GM12878 (cell line): Measurements from ENCODE around the gene CDC42BPA. TPM values are rescaled to one million over a fixed set of nuclear protein-coding genes. Genes with fewer than 3 reads are reported as not detected.

ENCODE experiments used
- ATAC-seq: fragments of 200-7000 bp; cut with Tn5 transposase; 3 replicates; pipeline ENCODE4 v1.9.1; 2020; ENCODE audit warnings: mild to moderate bottlenecking, moderate library complexity
- BruUV-seq: library from RNA; stranded (reverse); fragments of 400-500 nt; replicated peaks from 2 replicates; lab custom pipeline; 2021; lab: Mats Ljungman, UMichigan
- CTCF ChIA-PET: fragments of 300-600 bp; sonication (Branson Sonifier 250); formaldehyde crosslinking; extraction: SDS; loops from one replicate; lab custom pipeline; 2021; ENCODE audit warnings: inconsistent platforms; lab: Yijun Ruan, JAX
- POLR2A ChIA-PET: fragments of 350-600 bp; formaldehyde crosslinking; extraction: SDS; loops from one replicate; lab custom pipeline; 2021; ENCODE audit warnings: inconsistent platforms; lab: Charles Lee
- RAD21 ChIA-PET: fragments of 300-600 bp; sonication (Branson Sonifier 250); formaldehyde crosslinking; loops from one replicate; lab custom pipeline; 2023; ENCODE audit warnings: antibody characterized with exemption; ENCODE audit not compliant: unreplicated experiment; lab: Charles Lee
- SMC1A ChIA-PET: fragments of 300-600 bp; sonication (Branson Sonifier 250); formaldehyde crosslinking; loops from one replicate; lab custom pipeline; 2023; ENCODE audit not compliant: unreplicated experiment, uncharacterized antibody; lab: Charles Lee
- DNase-seq: peaks from one replicate; pipeline ENCODE4 v3.0.0-alpha.2; 2011; ENCODE audit warnings: low read depth, low spot score
- FAIRE-seq: peaks from 3 replicates; lab custom pipeline; 2011; peaks lifted over from hg19 to GRCh38; lab: Jason Lieb, UNC
- H2AFZ ChIP-seq: 2 replicates; pipeline ENCODE4 v1.6.0; 2011; ENCODE audit warnings: low read depth, low read length, control low read depth; ENCODE audit not compliant: control insufficient read depth
- H3K27ac ChIP-seq: 2 replicates; pipeline ENCODE4 v1.5.1; 2011; ENCODE audit warnings: control low read depth; ENCODE audit not compliant: control insufficient read depth, insufficient read depth
- H3K27me3 ChIP-seq, 2 experiments: replicated peaks in 1 of 2; 2 replicates each; pipeline versions ENCODE4 v1.6.0 to v1.6.1; 2011; ENCODE audit warnings: low read length in 1 of 2; ENCODE audit not compliant: control insufficient read depth in 2 of 2, insufficient read depth in 2 of 2
- H3K36me3 ChIP-seq, 2 experiments: 2 replicates each; pipeline ENCODE4 v1.5.1; 2011; ENCODE audit warnings: low read length in 1 of 2; ENCODE audit not compliant: control insufficient read depth in 2 of 2, insufficient read depth in 2 of 2
- H3K4me1 ChIP-seq: 2 replicates; pipeline ENCODE4 v1.6.1; 2011; ENCODE audit warnings: mild to moderate bottlenecking, low read length, moderate library complexity, mixed read lengths; ENCODE audit not compliant: control insufficient read depth, insufficient read depth
- H3K4me2 ChIP-seq: 2 replicates; pipeline ENCODE4 v1.6.0; 2011; ENCODE audit warnings: control low read depth; ENCODE audit not compliant: control insufficient read depth, insufficient read depth
- H3K4me3 ChIP-seq: fragments of 200-600 bp; sonication (generic); 2 replicates; pipeline ENCODE4 v1.5.1; 2016
- H3K79me2 ChIP-seq: 2 replicates; pipeline ENCODE4 v1.6.0; 2011; ENCODE audit warnings: low read length; ENCODE audit not compliant: control insufficient read depth, insufficient read depth
- H3K9ac ChIP-seq: 2 replicates; pipeline ENCODE4 v1.8.0; 2011; ENCODE audit warnings: low read length, control low read depth, mixed read lengths; ENCODE audit not compliant: control insufficient read depth, insufficient read depth
- H3K9me3 ChIP-seq: replicated peaks from 3 replicates; pipeline ENCODE4 v1.5.1; 2011; ENCODE audit warnings: mild to moderate bottlenecking, low read length; ENCODE audit not compliant: control insufficient read depth, insufficient read depth
- H4K20me1 ChIP-seq: 2 replicates; pipeline ENCODE4 v1.6.0; 2011; ENCODE audit not compliant: control insufficient read depth, insufficient read depth
- DPF2 ChIP-seq: fragments of 450-650 bp; IDR thresholded peaks from 2 replicates; pipeline ENCODE4 v1.6.1; 2017; ENCODE audit warnings: mild to moderate bottlenecking
- IRF4 ChIP-seq: IDR thresholded peaks from 2 replicates; pipeline ENCODE4 v1.6.1; 2011; ENCODE audit warnings: low read depth, low read length
- JUND ChIP-seq: IDR thresholded peaks from 2 replicates; pipeline ENCODE4 v1.6.1; 2012; ENCODE audit warnings: low read depth, mild to moderate bottlenecking, low read length, improper control_type of control experiment, moderate library complexity
- RUNX3 ChIP-seq: IDR thresholded peaks from 2 replicates; pipeline ENCODE4 v1.6.1; 2012; ENCODE audit warnings: low read length, inconsistent platforms
- SREBF2 ChIP-seq: IDR thresholded peaks from 2 replicates; pipeline ENCODE4 v1.6.1; 2012; ENCODE audit warnings: mild to moderate bottlenecking, low read length
- TCF7 ChIP-seq: IDR thresholded peaks from 2 replicates; pipeline ENCODE4 v1.6.1; 2014; ENCODE audit warnings: antibody characterized with exemption, borderline replicate concordance
- YBX1 ChIP-seq: fragments of 450-650 bp; IDR thresholded peaks from 2 replicates; pipeline ENCODE4 v1.6.1; 2016; ENCODE audit warnings: antibody characterized with exemption
- ZNF217 ChIP-seq: fragments of 450-650 bp; IDR thresholded peaks from 2 replicates; pipeline ENCODE4 v1.6.1; 2017; ENCODE audit warnings: antibody characterized with exemption, mild to moderate bottlenecking
- WGBS: methylation state at CpG from one replicate; pipeline ENCODE4 v1.1.6; 2016; ENCODE audit warnings: low lambda C conversion rate; ENCODE audit not compliant: insufficient replicate concordance, insufficient coverage; ENCODE audit errors: missing lambda C conversion rate; 5-methylcytosine and 5-hydroxymethylcytosine counted together
- in situ Hi-C: fragments of 300-500 bp; cut with MboI; formaldehyde crosslinking; loops from 9 replicates; pipeline ENCODE4 v1.14.3; 2018; ENCODE audit warnings: mixed read lengths
- intact Hi-C: fragments of 100-400 bp; cut with micrococcal nuclease; formaldehyde crosslinking; loops from one replicate; pipeline ENCODE4 v1.14.2; 2022; ENCODE audit not compliant: unreplicated experiment
- polyA plus RNA-seq, 11 experiments: library from polyadenylated mRNA; depleted of rRNA in 4 of 11; unstranded in 6 of 11; stranded (reverse) in 5 of 11; fragments of >200 nt; fragmentation: Nextera tagmentation in 4 of 11; fragmentation: Illumina TruSeq in 1 of 11; extraction: Ambion mirVana in 4 of 11; extraction: Trizol in 1 of 11; gene quantifications; 1 replicate in 1 of 11; 2 replicates in 10 of 11; pipeline versions ENCODE4 v1.2.1 to v1.2.3, GENCODE V29; 2011 to 2016; ENCODE audit warnings: inconsistent platforms in 2 of 11, missing spikeins in 2 of 11, low read depth in 1 of 11
- total RNA-seq, 4 experiments: library from RNA; depleted of rRNA in 3 of 4; stranded (reverse); fragments of >200 nt in 3 of 4; fragmentation: Illumina TruSeq in 1 of 4; extraction: Trizol in 1 of 4; gene quantifications; 2 replicates each; pipeline versions ENCODE4 v1.2.1 to v1.2.3, GENCODE V29; 2013 to 2021
- TF ChIP-seq, protein P1 (sequence below): fragments of 450-650 bp; IDR thresholded peaks from 2 replicates; pipeline ENCODE4 v1.6.1; 2016; ENCODE audit warnings: mild to moderate bottlenecking
- TF ChIP-seq, protein P2 (sequence below): IDR thresholded peaks from 2 replicates; pipeline ENCODE4 v1.6.1; 2011; ENCODE audit warnings: borderline replicate concordance, low read depth, mild to moderate bottlenecking, moderate library complexity, low read length; ENCODE audit not compliant: insufficient read depth, poor library complexity, severe bottlenecking
- TF ChIP-seq, protein P3 (sequence below): IDR thresholded peaks from 2 replicates; pipeline ENCODE4 v1.6.1; 2011; ENCODE audit warnings: low read depth, mild to moderate bottlenecking, low read length, moderate library complexity, borderline replicate concordance; ENCODE audit errors: extremely low read depth
- TF ChIP-seq, protein P4 (sequence below): fragments of 150-350 bp; IDR thresholded peaks from 2 replicates; pipeline ENCODE4 v1.6.1; 2016; ENCODE audit warnings: low read depth, low read length

CDC42BPA gene
- total and polyA plus RNA-seq, 10 of the 15 experiments (the other 5 are each of a cell fraction or from before 2014, with no cell fraction given): 0.02 to 0.52 (median 0.10) TPM

DNA sequence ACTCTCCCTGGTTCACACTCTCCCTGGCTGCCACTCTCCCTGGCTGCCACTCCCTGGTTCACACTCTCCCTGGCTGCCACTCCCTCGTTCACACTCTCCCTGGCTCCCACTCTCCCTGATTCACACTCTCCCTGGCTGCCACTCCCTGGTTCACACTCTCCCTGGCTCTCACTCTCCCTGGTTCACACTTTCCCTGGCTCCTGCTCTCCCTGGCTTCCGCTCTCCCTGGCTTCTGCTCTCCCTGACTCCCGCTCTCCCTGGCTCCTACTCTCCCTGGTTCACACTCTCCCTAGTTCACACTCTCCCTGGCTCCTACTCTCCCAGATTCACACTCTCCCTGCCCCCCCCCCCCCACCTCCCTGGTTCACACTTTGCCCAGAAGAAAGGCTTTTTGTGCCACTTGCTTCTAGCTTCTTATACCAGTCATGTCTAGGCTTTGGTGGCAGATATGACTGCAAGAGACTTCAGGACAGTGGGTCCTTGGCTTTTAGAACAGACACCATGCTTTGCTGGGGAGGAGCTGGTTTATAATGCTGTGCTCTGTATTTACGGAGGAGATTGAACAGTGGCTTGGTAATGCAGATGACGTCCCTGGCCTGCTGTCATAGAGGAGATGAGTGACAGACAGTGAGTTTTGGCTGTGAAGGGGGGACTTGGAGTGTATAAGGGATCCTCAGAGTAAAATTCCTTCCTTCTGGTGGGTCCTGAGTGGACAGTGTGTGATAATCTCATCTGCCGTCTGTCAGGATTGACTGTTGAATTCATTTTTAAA lies 361.2 kb downstream of the CDC42BPA start:
- TF ChIP-seq, protein P1, sequence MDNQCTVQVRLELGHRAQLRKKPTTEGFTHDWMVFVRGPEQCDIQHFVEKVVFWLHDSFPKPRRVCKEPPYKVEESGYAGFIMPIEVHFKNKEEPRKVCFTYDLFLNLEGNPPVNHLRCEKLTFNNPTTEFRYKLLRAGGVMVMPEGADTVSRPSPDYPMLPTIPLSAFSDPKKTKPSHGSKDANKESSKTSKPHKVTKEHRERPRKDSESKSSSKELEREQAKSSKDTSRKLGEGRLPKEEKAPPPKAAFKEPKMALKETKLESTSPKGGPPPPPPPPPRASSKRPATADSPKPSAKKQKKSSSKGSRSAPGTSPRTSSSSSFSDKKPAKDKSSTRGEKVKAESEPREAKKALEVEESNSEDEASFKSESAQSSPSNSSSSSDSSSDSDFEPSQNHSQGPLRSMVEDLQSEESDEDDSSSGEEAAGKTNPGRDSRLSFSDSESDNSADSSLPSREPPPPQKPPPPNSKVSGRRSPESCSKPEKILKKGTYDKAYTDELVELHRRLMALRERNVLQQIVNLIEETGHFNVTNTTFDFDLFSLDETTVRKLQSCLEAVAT: no peak
- TF ChIP-seq YBX1 (no peak), DPF2 (no peak), RUNX3 (no peak), IRF4 (no peak), TCF7 (no peak), JUND (no peak), SREBF2 (no peak), ZNF217 (no peak)
- TF ChIP-seq, protein P2, sequence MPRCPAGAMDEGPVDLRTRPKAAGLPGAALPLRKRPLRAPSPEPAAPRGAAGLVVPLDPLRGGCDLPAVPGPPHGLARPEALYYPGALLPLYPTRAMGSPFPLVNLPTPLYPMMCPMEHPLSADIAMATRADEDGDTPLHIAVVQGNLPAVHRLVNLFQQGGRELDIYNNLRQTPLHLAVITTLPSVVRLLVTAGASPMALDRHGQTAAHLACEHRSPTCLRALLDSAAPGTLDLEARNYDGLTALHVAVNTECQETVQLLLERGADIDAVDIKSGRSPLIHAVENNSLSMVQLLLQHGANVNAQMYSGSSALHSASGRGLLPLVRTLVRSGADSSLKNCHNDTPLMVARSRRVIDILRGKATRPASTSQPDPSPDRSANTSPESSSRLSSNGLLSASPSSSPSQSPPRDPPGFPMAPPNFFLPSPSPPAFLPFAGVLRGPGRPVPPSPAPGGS: no peak
- TF ChIP-seq, protein P3, sequence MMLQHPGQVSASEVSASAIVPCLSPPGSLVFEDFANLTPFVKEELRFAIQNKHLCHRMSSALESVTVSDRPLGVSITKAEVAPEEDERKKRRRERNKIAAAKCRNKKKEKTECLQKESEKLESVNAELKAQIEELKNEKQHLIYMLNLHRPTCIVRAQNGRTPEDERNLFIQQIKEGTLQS: no peak
- TF ChIP-seq, protein P4, sequence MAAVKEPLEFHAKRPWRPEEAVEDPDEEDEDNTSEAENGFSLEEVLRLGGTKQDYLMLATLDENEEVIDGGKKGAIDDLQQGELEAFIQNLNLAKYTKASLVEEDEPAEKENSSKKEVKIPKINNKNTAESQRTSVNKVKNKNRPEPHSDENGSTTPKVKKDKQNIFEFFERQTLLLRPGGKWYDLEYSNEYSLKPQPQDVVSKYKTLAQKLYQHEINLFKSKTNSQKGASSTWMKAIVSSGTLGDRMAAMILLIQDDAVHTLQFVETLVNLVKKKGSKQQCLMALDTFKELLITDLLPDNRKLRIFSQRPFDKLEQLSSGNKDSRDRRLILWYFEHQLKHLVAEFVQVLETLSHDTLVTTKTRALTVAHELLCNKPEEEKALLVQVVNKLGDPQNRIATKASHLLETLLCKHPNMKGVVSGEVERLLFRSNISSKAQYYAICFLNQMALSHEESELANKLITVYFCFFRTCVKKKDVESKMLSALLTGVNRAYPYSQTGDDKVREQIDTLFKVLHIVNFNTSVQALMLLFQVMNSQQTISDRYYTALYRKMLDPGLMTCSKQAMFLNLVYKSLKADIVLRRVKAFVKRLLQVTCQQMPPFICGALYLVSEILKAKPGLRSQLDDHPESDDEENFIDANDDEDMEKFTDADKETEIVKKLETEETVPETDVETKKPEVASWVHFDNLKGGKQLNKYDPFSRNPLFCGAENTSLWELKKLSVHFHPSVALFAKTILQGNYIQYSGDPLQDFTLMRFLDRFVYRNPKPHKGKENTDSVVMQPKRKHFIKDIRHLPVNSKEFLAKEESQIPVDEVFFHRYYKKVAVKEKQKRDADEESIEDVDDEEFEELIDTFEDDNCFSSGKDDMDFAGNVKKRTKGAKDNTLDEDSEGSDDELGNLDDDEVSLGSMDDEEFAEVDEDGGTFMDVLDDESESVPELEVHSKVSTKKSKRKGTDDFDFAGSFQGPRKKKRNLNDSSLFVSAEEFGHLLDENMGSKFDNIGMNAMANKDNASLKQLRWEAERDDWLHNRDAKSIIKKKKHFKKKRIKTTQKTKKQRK: no peak
- no peak for DNase-seq
- BruUV-seq: no TSS peak
- Histone ChIP-seq H3K27me3 (no peaks in the 10 kb centered on the region), H3K4me2 (no peak overlapping the region), H3K9ac (no peak overlapping the region), H3K79me2 (no peaks in the 10 kb centered on the region), H3K4me3 (no peak overlapping the region), H2AFZ (no peak overlapping the region), H3K4me1 (no peaks in the 10 kb centered on the region), H4K20me1 (no peaks in the 10 kb centered on the region), H3K27ac (no peak overlapping the region), H3K9me3 (no peaks in the 10 kb centered on the region; the same call in 2 of the 3 replicates), H3K36me3 (no peaks in the 10 kb centered on the region)
- POLR2A ChIA-PET: no interaction called here
- no peak for ATAC-seq
- in situ Hi-C loops: no loop called here
- RAD21 ChIA-PET: no interaction called here
- SMC1A ChIA-PET: no interaction called here
- 95% methylated on average over 5 of the region's 6 CpGs for WGBS
- FAIRE-seq: no peak
- CTCF ChIA-PET: no interaction called here
- intact Hi-C loops: no loop called here
